Measurements from ENCODE around the gene SEMG2. TPM values are rescaled to one million over a fixed set of nuclear protein-coding genes. Genes with fewer than 3 reads are reported as not detected.

The SEMG2 gene
- total and polyA plus RNA-seq, 8 donors: not detected

- H3K9me3 ChIP-seq: peaks cover 0 to 6% (median 3%) of the 10 kb centered on the region in 4 donors
- peaks cover 0 to 20% (median 0%) of the 10 kb centered on the region in 3 donors for H3K27me3 ChIP-seq
- no peaks in the 10 kb centered on the region for H3K36me3 ChIP-seq
- 9 to 41% (median 16%) methylated on average over 1 of the region's 1 CpG for WGBS, 5 donors
- no peak within 1 kb of the TSS for H3K4me3 ChIP-seq
- DNase-seq: no peak
- no peak within 1 kb of the TSS for H3K27ac ChIP-seq
- intact Hi-C loops (cut with DNase I; ENCODE audit: low total_unique reads): no loop called here
- H3K4me1 ChIP-seq: no peaks in the 10 kb centered on the region
- TF ChIP-seq POLR2A (IDR thresholded peaks at IDR 0.05): no peak
- no peak for TF ChIP-seq POLR2AphosphoS5 (IDR thresholded peaks at IDR 0.05)
- TF ChIP-seq EP300 (IDR thresholded peaks at IDR 0.05): no peak
- TF ChIP-seq CTCF (IDR thresholded peaks at IDR 0.05): no peak
These were observed 14.4 kb upstream of the SEMG2 start, which contains the start of gene SEMG1 for GRCh38 chr20:45206725-45207124. Gene SEMG1 (plus strand): TSS chr20:45207033. CDS start chr20:45207054, 21 bp downstream.

GRCh38 chr20:45209924-45210323 is 11.2 kb upstream of the SEMG2 start:
- Histone ChIP-seq H3K27me3 (peaks cover 0 to 20% (median 0%) of the 10 kb centered on the region in 3 donors), H3K4me3 (no peak overlapping the region), H3K36me3 (no peaks in the 10 kb centered on the region), H3K4me1 (no peaks in the 10 kb centered on the region), H3K27ac (no peak overlapping the region), H3K9me3 (no peaks in the 10 kb centered on the region)
- no peak for TF ChIP-seq POLR2AphosphoS5 (IDR thresholded peaks at IDR 0.05)
- TF ChIP-seq EP300 (IDR thresholded peaks at IDR 0.05): no peak
- no peak for TF ChIP-seq POLR2A (IDR thresholded peaks at IDR 0.05)
- TF ChIP-seq CTCF (IDR thresholded peaks at IDR 0.05): no peak
- DNase-seq: no peak
- 76 to 100% (median 95%) methylated on average over 1 of the region's 1 CpG for WGBS, 5 donors
- intact Hi-C loops (cut with DNase I; ENCODE audit: low total_unique reads): no loop called here

- no peaks in the 10 kb centered on the region for H3K4me1 ChIP-seq
- no peak overlapping the region for H3K27ac ChIP-seq
- H3K27me3 ChIP-seq: peaks cover 0 to 9% (median 0%) of the 10 kb centered on the region in 3 donors
- no peak for DNase-seq
- intact Hi-C loops (cut with DNase I; ENCODE audit: low total_unique reads): no loop called here
- no peaks in the 10 kb centered on the region for H3K9me3 ChIP-seq
- no peak for TF ChIP-seq POLR2A (IDR thresholded peaks at IDR 0.05)
- TF ChIP-seq POLR2AphosphoS5 (IDR thresholded peaks at IDR 0.05): no peak
- no peak overlapping the region for H3K4me3 ChIP-seq
- H3K36me3 ChIP-seq: no peaks in the 10 kb centered on the region
These were observed 9.4 kb upstream of the SEMG2 start for GRCh38 chr20:45211569-45212474.

GRCh38 chr20:45212836-45213235 is 8.3 kb upstream of the SEMG2 start:
- TF ChIP-seq CTCF (IDR thresholded peaks at IDR 0.05) (no peak), POLR2AphosphoS5 (IDR thresholded peaks at IDR 0.05) (no peak), EP300 (IDR thresholded peaks at IDR 0.05) (no peak), POLR2A (IDR thresholded peaks at IDR 0.05) (no peak)
- H3K27ac ChIP-seq: no peak overlapping the region
- intact Hi-C loops (cut with DNase I; ENCODE audit: low total_unique reads): no loop called here
- H3K4me3 ChIP-seq: no peak overlapping the region
- H3K9me3 ChIP-seq: no peaks in the 10 kb centered on the region
- no peak for DNase-seq
- WGBS, 5 donors: 78 to 94% (median 81%) methylated on average over 3 of the region's 3 CpGs
- no peaks in the 10 kb centered on the region for H3K27me3 ChIP-seq
- no peaks in the 10 kb centered on the region for H3K4me1 ChIP-seq
- H3K36me3 ChIP-seq: no peaks in the 10 kb centered on the region

- 64 to 76% (median 71%) methylated on average over 4 of the region's 4 CpGs for WGBS, 5 donors
- Histone ChIP-seq H3K27me3 (peaks cover 0 to 6% (median 0%) of the 10 kb centered on the region in 3 donors), H3K4me1 (peaks cover 0 to 3% (median 0%) of the 10 kb centered on the region in 4 donors), H3K4me3 (no peak overlapping the region), H3K9me3 (no peaks in the 10 kb centered on the region), H3K36me3 (no peaks in the 10 kb centered on the region), H3K27ac (no peak overlapping the region)
- TF ChIP-seq POLR2AphosphoS5 (IDR thresholded peaks at IDR 0.05): no peak
- TF ChIP-seq CTCF (IDR thresholded peaks at IDR 0.05): no peak
- TF ChIP-seq EP300 (IDR thresholded peaks at IDR 0.05): no peak
- TF ChIP-seq POLR2A (IDR thresholded peaks at IDR 0.05): no peak
- intact Hi-C loops (cut with DNase I; ENCODE audit: low total_unique reads): no loop called here
- DNase-seq: no peak
These were observed 3.0 kb upstream of the SEMG2 start for GRCh38 chr20:45218124-45218523.
